Transverse colon (tissue), 4 donors: ENCODE measurements around the gene SPG7.

ENCODE experiments used
- CTCF ChIP-seq, 5 experiments: fragments of 200-600 bp in 3 of 5; fragments of 450-650 bp in 2 of 5; sonication (generic) in 3 of 5; IDR thresholded peaks; 1 replicate in 2 of 5; 2 replicates in 3 of 5; pipeline ENCODE4 v1.5.1; 2016 to 2017; ENCODE audit warnings: antibody characterized with exemption in 5 of 5, inconsistent platforms in 3 of 5, mild to moderate bottlenecking in 2 of 5, moderate library complexity in 1 of 5
- EP300 ChIP-seq: sonication (generic); formaldehyde crosslinking; IDR thresholded peaks from one replicate; pipeline ENCODE4 v1.6.1; 2017; ENCODE audit warnings: antibody characterized with exemption, low read depth
- POLR2AphosphoS5 ChIP-seq, 3 donors: sonication (generic); formaldehyde crosslinking; IDR thresholded peaks; one replicate each; pipeline ENCODE4 v1.6.1; 2016; ENCODE audit warnings: antibody characterized with exemption in 3 of 3

GRCh38 chr16:89545831-89546574 is 37.8 kb downstream of the SPG7 start:
- TF ChIP-seq CTCF (IDR thresholded peaks at IDR 0.05) = no peak
- no peak for TF ChIP-seq POLR2AphosphoS5 (IDR thresholded peaks at IDR 0.05)
- TF ChIP-seq EP300 = no peak
